PC-9 (cell line): ENCODE measurements around the gene CNTN5. TPM values are rescaled to one million over a fixed set of nuclear protein-coding genes. Genes with fewer than 3 reads are reported as not detected.

Source experiments
- BruUV-seq: library from RNA; stranded (reverse); fragments of 400-500 nt; replicated peaks from 2 replicates; lab custom pipeline; 2021; lab: Mats Ljungman, UMichigan
- CTCF ChIA-PET: fragments of 300-600 bp; sonication (Branson Sonifier 250); formaldehyde crosslinking; loops from one replicate; lab custom pipeline; 2022; ENCODE audit warnings: antibody characterized with exemption; lab: Charles Lee
- POLR2A ChIA-PET: fragments of 300-600 bp; sonication (Branson Sonifier 250); formaldehyde crosslinking; loops from one replicate; lab custom pipeline; 2022; ENCODE audit warnings: antibody characterized with exemption; ENCODE audit not compliant: unreplicated experiment; lab: Charles Lee
- DNase-seq, 2 experiments: peaks; one replicate each; pipeline versions ENCODE4 v3.0.0 to v3.0.0-alpha.2; 2015 to 2022; ENCODE audit warnings: mixed read lengths in 1 of 2
- H2AFZ ChIP-seq: fragments of 200-600 bp; sonication (generic); 2 replicates; pipeline ENCODE4 v1.8.1; 2017; ENCODE audit warnings: antibody characterized with exemption
- H3F3A ChIP-seq: fragments of 200-600 bp; sonication (generic); 2 replicates; pipeline ENCODE4 v1.8.1; 2017; ENCODE audit warnings: antibody characterized with exemption, mild to moderate bottlenecking, low read depth; ENCODE audit not compliant: insufficient read depth
- H3K27ac ChIP-seq: fragments of 200-600 bp; sonication (generic); 2 replicates; pipeline ENCODE4 v1.6.1; 2016; ENCODE audit warnings: mixed run types
- H3K27me3 ChIP-seq: fragments of 200-600 bp; sonication (generic); 2 replicates; pipeline ENCODE4 v1.6.1; 2016; ENCODE audit warnings: low read depth, mixed run types; ENCODE audit not compliant: insufficient read depth
- H3K36me3 ChIP-seq: fragments of 200-600 bp; sonication (generic); 2 replicates; pipeline ENCODE4 v1.6.1; 2016; ENCODE audit warnings: low read depth, mixed run types
- H3K4me1 ChIP-seq: fragments of 200-600 bp; sonication (generic); replicated peaks from 2 replicates; pipeline ENCODE4 v1.6.1; 2016; ENCODE audit warnings: mixed run types; ENCODE audit not compliant: insufficient read depth
- H3K4me2 ChIP-seq: fragments of 200-600 bp; sonication (generic); 2 replicates; pipeline ENCODE4 v1.6.1; 2017; ENCODE audit warnings: mixed run types
- H3K4me3 ChIP-seq: fragments of 200-600 bp; sonication (generic); 2 replicates; pipeline ENCODE4 v1.6.1; 2016; ENCODE audit warnings: mixed run types
- H3K79me2 ChIP-seq: fragments of 200-600 bp; sonication (generic); 2 replicates; pipeline ENCODE4 v1.6.1; 2017; ENCODE audit warnings: low read depth, mixed run types
- H3K9me2 ChIP-seq: fragments of 200-600 bp; sonication (generic); 2 replicates; pipeline ENCODE4 v1.8.1; 2017; ENCODE audit warnings: mild to moderate bottlenecking; ENCODE audit not compliant: insufficient read depth
- H3K9me3 ChIP-seq: fragments of 200-600 bp; sonication (generic); 2 replicates; pipeline ENCODE4 v1.8.1; 2016; ENCODE audit warnings: low read depth; ENCODE audit not compliant: insufficient read depth
- H4K20me1 ChIP-seq: fragments of 200-600 bp; sonication (generic); 2 replicates; pipeline ENCODE4 v1.8.1; 2017; ENCODE audit not compliant: insufficient read depth
- EZH2 ChIP-seq: fragments of 200-600 bp; sonication (generic); IDR thresholded peaks from 2 replicates; pipeline ENCODE4 v1.8.0; 2017; ENCODE audit warnings: antibody characterized with exemption, low read depth
- intact Hi-C: fragments of 100-400 bp; cut with micrococcal nuclease; formaldehyde crosslinking; loops from one replicate; pipeline ENCODE4 v1.10.0; 2022; ENCODE audit not compliant: unreplicated experiment
- total RNA-seq: library from RNA; stranded (reverse); gene quantifications from 2 replicates; pipeline ENCODE4 v1.2.3, GENCODE V29; 2021
- TF ChIP-seq, protein P1 (sequence below): fragments of 200-600 bp; sonication (generic); conservative IDR thresholded peaks from 2 replicates; pipeline ENCODE4 v1.6.1; 2017; ENCODE audit warnings: mixed run types, antibody characterized with exemption, mild to moderate bottlenecking, moderate library complexity

CNTN5 gene
- total RNA-seq, 1 experiment from 2014 or later, result not detected

DNA sequence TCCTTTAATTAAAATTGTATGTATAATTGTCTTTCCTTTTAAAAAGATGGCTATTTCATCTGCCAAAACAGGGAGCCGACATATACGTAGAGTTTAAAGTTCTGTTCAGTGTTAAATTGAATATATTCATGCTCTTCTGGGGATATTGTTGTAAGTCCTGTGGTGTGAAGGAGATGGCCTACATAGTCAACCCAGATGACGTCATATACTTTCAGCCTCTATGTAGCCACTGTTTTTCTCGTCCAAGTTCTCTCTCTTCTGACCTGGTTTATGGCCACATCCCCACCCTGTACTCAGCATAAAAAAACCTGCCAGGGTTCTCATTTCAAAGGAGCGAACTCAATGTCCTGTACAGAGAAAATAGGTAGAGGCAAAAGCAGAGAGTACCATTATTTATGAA, 1156.9 kb downstream of the CNTN5 start:
- ChIA-PET CTCF (no interaction called here), POLR2A (no interaction called here)
- Histone ChIP-seq H3K27ac (no peak overlapping the region), H3F3A (no peaks in the 10 kb centered on the region), H3K27me3 (no peaks in the 10 kb centered on the region), H3K4me2 (no peak overlapping the region), H2AFZ (no peak overlapping the region), H4K20me1 (no peaks in the 10 kb centered on the region), H3K4me1 (no peaks in the 10 kb centered on the region), H3K9me3 (no peaks in the 10 kb centered on the region), H3K4me3 (no peak overlapping the region), H3K36me3 (no peaks in the 10 kb centered on the region), H3K9me2 (no peaks in the 10 kb centered on the region), H3K79me2 (no peaks in the 10 kb centered on the region)
- no peak for DNase-seq
- BruUV-seq, result no TSS peak
- TF ChIP-seq, protein P1, sequence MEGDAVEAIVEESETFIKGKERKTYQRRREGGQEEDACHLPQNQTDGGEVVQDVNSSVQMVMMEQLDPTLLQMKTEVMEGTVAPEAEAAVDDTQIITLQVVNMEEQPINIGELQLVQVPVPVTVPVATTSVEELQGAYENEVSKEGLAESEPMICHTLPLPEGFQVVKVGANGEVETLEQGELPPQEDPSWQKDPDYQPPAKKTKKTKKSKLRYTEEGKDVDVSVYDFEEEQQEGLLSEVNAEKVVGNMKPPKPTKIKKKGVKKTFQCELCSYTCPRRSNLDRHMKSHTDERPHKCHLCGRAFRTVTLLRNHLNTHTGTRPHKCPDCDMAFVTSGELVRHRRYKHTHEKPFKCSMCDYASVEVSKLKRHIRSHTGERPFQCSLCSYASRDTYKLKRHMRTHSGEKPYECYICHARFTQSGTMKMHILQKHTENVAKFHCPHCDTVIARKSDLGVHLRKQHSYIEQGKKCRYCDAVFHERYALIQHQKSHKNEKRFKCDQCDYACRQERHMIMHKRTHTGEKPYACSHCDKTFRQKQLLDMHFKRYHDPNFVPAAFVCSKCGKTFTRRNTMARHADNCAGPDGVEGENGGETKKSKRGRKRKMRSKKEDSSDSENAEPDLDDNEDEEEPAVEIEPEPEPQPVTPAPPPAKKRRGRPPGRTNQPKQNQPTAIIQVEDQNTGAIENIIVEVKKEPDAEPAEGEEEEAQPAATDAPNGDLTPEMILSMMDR, result no peak
- TF ChIP-seq EZH2, result no peak
- intact Hi-C loops, result no loop called here

GRCh38 chr11:100182350-100182749, 1161.6 kb downstream of the CNTN5 start:
- Histone ChIP-seq H3K4me2 (no peak overlapping the region), H3K9me3 (no peaks in the 10 kb centered on the region), H3K36me3 (no peaks in the 10 kb centered on the region), H2AFZ (no peak overlapping the region), H3F3A (no peaks in the 10 kb centered on the region), H3K27ac (no peak overlapping the region), H3K4me1 (no peaks in the 10 kb centered on the region), H3K4me3 (no peak overlapping the region), H3K9me2 (no peaks in the 10 kb centered on the region), H3K27me3 (no peaks in the 10 kb centered on the region), H4K20me1 (no peaks in the 10 kb centered on the region), H3K79me2 (no peaks in the 10 kb centered on the region)
- DNase-seq, result no peak
- no TSS peak for BruUV-seq
- intact Hi-C loops, result no loop called here
- no peak for TF ChIP-seq EZH2
- TF ChIP-seq, protein P1, result no peak
- POLR2A ChIA-PET, result no interaction called here
- CTCF ChIA-PET, result no interaction called here

- H3K4me2 ChIP-seq, result no peak overlapping the region
- no peak overlapping the region for H3K4me3 ChIP-seq
- no TSS peak for BruUV-seq
- no peak overlapping the region for H3K27ac ChIP-seq
- ChIA-PET POLR2A (no interaction called here), CTCF (no interaction called here)
- H3K9me2 ChIP-seq, result no peaks in the 10 kb centered on the region
- H3F3A ChIP-seq, result no peaks in the 10 kb centered on the region
- no peaks in the 10 kb centered on the region for H3K36me3 ChIP-seq
- no peak for DNase-seq
- H3K9me3 ChIP-seq, result no peaks in the 10 kb centered on the region
- H3K79me2 ChIP-seq, result no peaks in the 10 kb centered on the region
- H3K27me3 ChIP-seq, result no peaks in the 10 kb centered on the region
- no peaks in the 10 kb centered on the region for H3K4me1 ChIP-seq
- TF ChIP-seq, protein P1, result no peak
- no peak for TF ChIP-seq EZH2
- intact Hi-C loops, result no loop called here
- H2AFZ ChIP-seq, result no peak overlapping the region
- no peaks in the 10 kb centered on the region for H4K20me1 ChIP-seq
These were observed 1162.2 kb downstream of the CNTN5 start for GRCh38 chr11:100182927-100183326.
